SK-N-SH (cell line): ENCODE results near the gene HMMR. TPM values are rescaled to one million over a fixed set of nuclear protein-coding genes. Genes with fewer than 3 reads are reported as not detected.
A peak's percentile ranks its signal among the peaks of the same experiment; 100 is the strongest.

Source experiments
- CTCF ChIA-PET: fragments of 300-600, 350-600 bp; formaldehyde crosslinking; extraction: SDS; loops from one replicate; lab custom pipeline; 2021; lab: Yijun Ruan, JAX
- POLR2A ChIA-PET: fragments of 350-600 bp; sonication (Branson Sonifier 250); formaldehyde crosslinking; extraction: SDS; loops from one replicate; lab custom pipeline; 2020; ENCODE audit warnings: antibody characterized with exemption, inconsistent platforms; lab: Yijun Ruan, JAX
- DNase-seq: peaks from one replicate; pipeline ENCODE4 v3.0.0; 2012
- H2AFZ ChIP-seq: fragments of 200-600 bp; sonication (generic); 2 replicates; pipeline ENCODE4 v1.8.1; 2016; ENCODE audit warnings: antibody characterized with exemption, mild to moderate bottlenecking, low read depth
- H3F3A ChIP-seq: fragments of 200-600 bp; sonication (generic); replicated peaks from 2 replicates; pipeline ENCODE3; 2016; ENCODE audit warnings: antibody characterized with exemption, mild to moderate bottlenecking; ENCODE audit not compliant: insufficient read depth
- H3K27ac ChIP-seq, 2 experiments: fragments of 200-500 bp in 1 of 2; fragments of 200-600 bp in 1 of 2; sonication (Bioruptor generic) in 1 of 2; sonication (generic), shearing (Covaris generic) in 1 of 2; 2 replicates each; pipeline versions ENCODE4 v1.5.1 to v1.6.1; 2014 to 2016; ENCODE audit warnings: low read depth in 2 of 2, inconsistent platforms in 1 of 2, low read length in 1 of 2, mild to moderate bottlenecking in 1 of 2, mixed read lengths in 1 of 2
- H3K27me3 ChIP-seq: fragments of 200-600 bp; sonication (generic), shearing (Covaris generic); 2 replicates; pipeline ENCODE4 v1.6.1; 2016; ENCODE audit warnings: mixed run types; ENCODE audit not compliant: insufficient read depth
- H3K36me3 ChIP-seq, 2 experiments: fragments of 200-500 bp in 1 of 2; fragments of 200-600 bp in 1 of 2; sonication (Bioruptor generic) in 1 of 2; sonication (generic) in 1 of 2; replicated peaks in 1 of 2; 2 replicates each; pipeline versions ENCODE3 to v1.5.1; 2014 to 2016; ENCODE audit warnings: low read length in 1 of 2, mild to moderate bottlenecking in 1 of 2; ENCODE audit not compliant: insufficient read depth in 2 of 2, control insufficient read depth in 1 of 2
- H3K4me1 ChIP-seq, 2 experiments: fragments of 200-500 bp in 1 of 2; fragments of 200-600 bp in 1 of 2; sonication (Bioruptor generic) in 1 of 2; sonication (generic), shearing (Covaris generic) in 1 of 2; 2 replicates each; pipeline versions ENCODE4 v1.5.1 to v1.6.1; 2014 to 2016; ENCODE audit warnings: low read depth in 1 of 2, low read length in 1 of 2, mixed run types in 1 of 2; ENCODE audit not compliant: insufficient read depth in 2 of 2, control insufficient read depth in 1 of 2
- H3K4me2 ChIP-seq: fragments of 200-600 bp; sonication (generic), shearing (Covaris generic); 2 replicates; pipeline ENCODE4 v1.6.1; 2017; ENCODE audit warnings: mixed run types
- H3K4me3 ChIP-seq, 2 experiments: fragments of 200-500 bp in 1 of 2; fragments of 200-600 bp in 1 of 2; sonication (Bioruptor generic) in 1 of 2; sonication (generic), shearing (Covaris generic) in 1 of 2; 2 replicates each; pipeline versions ENCODE4 v1.5.1 to v1.8.1; 2014 to 2016; ENCODE audit warnings: low read depth in 2 of 2, inconsistent platforms in 1 of 2, low read length in 1 of 2, mild to moderate bottlenecking in 1 of 2, mixed read lengths in 1 of 2, moderate library complexity in 1 of 2
- H3K79me2 ChIP-seq: fragments of 200-600 bp; sonication (generic); 2 replicates; pipeline ENCODE4 v1.8.1; 2017; ENCODE audit warnings: mild to moderate bottlenecking; ENCODE audit not compliant: insufficient read depth
- H3K9ac ChIP-seq: fragments of 200-600 bp; sonication (generic); 2 replicates; pipeline ENCODE4 v1.6.1; 2017; ENCODE audit warnings: mixed run types
- H3K9me2 ChIP-seq: fragments of 200-600 bp; sonication (generic); 2 replicates; pipeline ENCODE4 v1.6.1; 2017; ENCODE audit warnings: mixed run types
- H3K9me3 ChIP-seq: fragments of 200-600 bp; sonication (generic); 2 replicates; pipeline ENCODE4 v1.6.1; 2017; ENCODE audit warnings: mixed run types, mild to moderate bottlenecking, moderate library complexity
- H4K20me1 ChIP-seq: fragments of 200-600 bp; sonication (generic); 2 replicates; pipeline ENCODE4 v1.6.1; 2017; ENCODE audit warnings: mild to moderate bottlenecking, mixed run types; ENCODE audit not compliant: insufficient read depth
- CHD2 ChIP-seq: fragments of 150-350 bp; IDR thresholded peaks from 2 replicates; pipeline ENCODE4 v1.6.1; 2018; ENCODE audit warnings: low read length; ENCODE audit not compliant: partially characterized antibody
- EP300 ChIP-seq, 2 experiments: IDR thresholded peaks; 2 replicates each; pipeline versions ENCODE4 v1.4.0 to v1.6.1; 2012; ENCODE audit warnings: borderline replicate concordance in 1 of 2, low read depth in 1 of 2, low read length in 1 of 2
- EZH2phosphoT487 ChIP-seq: fragments of 200-600 bp; sonication (generic); IDR thresholded peaks from 2 replicates; pipeline ENCODE4 v1.6.1; 2017; ENCODE audit warnings: low read depth, mixed run types, mild to moderate bottlenecking, antibody characterized with exemption, moderate library complexity, borderline replicate concordance
- FOXJ3 ChIP-seq: sonication (generic); formaldehyde crosslinking; IDR thresholded peaks from 2 replicates; pipeline ENCODE4 v1.5.1; 2020; ENCODE audit warnings: mild to moderate bottlenecking, missing genetic modification reagents
- FOXM1 ChIP-seq: IDR thresholded peaks from 2 replicates; pipeline ENCODE4 v1.4.0; 2012; ENCODE audit warnings: low read depth, mild to moderate bottlenecking
- GABPA ChIP-seq: IDR thresholded peaks from 2 replicates; pipeline ENCODE4 v1.4.0; 2012; ENCODE audit warnings: low read depth, mild to moderate bottlenecking
- MXI1 ChIP-seq: IDR thresholded peaks from 2 replicates; pipeline ENCODE4 v1.6.1; 2012; ENCODE audit warnings: mild to moderate bottlenecking, low read depth, low read length, improper control_type of control experiment
- POLR2AphosphoS5 ChIP-seq: IDR thresholded peaks from 2 replicates; pipeline ENCODE4 v1.6.1; 2012; ENCODE audit warnings: low read depth, low read length
- RAD21 ChIP-seq: IDR thresholded peaks from 2 replicates; pipeline ENCODE4 v1.6.1; 2012; ENCODE audit warnings: mild to moderate bottlenecking, low read length
- RCOR1 ChIP-seq: fragments of 150-350 bp; IDR thresholded peaks from 2 replicates; pipeline ENCODE4 v1.6.1; 2017; ENCODE audit warnings: antibody characterized with exemption, low read length
- RFX5 ChIP-seq: IDR thresholded peaks from 2 replicates; pipeline ENCODE4 v1.6.1; 2012; ENCODE audit warnings: mild to moderate bottlenecking, improper control_type of control experiment, low read length
- SIN3A ChIP-seq: IDR thresholded peaks from 2 replicates; pipeline ENCODE4 v1.6.1; 2012; ENCODE audit warnings: low read depth, mild to moderate bottlenecking, low read length, moderate library complexity, borderline replicate concordance
- TAF1 ChIP-seq: IDR thresholded peaks from 2 replicates; pipeline ENCODE4 v1.6.1; 2012; ENCODE audit warnings: low read depth, mild to moderate bottlenecking, low read length, moderate library complexity, borderline replicate concordance
- TEAD4 ChIP-seq: IDR thresholded peaks from 2 replicates; pipeline ENCODE4 v1.4.0; 2012; ENCODE audit warnings: mild to moderate bottlenecking, borderline replicate concordance; ENCODE audit not compliant: insufficient read depth
- YY1 ChIP-seq: IDR thresholded peaks from 2 replicates; pipeline ENCODE4 v1.4.0; 2012; ENCODE audit warnings: low read depth, mild to moderate bottlenecking
- WGBS: methylation state at CpG from one replicate; pipeline ENCODE4 v1.1.6; 2017; ENCODE audit warnings: low lambda C conversion rate; 5-methylcytosine and 5-hydroxymethylcytosine counted together
- polyA plus RNA-seq, 3 experiments: library from polyadenylated mRNA; depleted of rRNA; stranded (reverse); fragments of >200 nt; gene quantifications; 2 replicates each; pipeline ENCODE4 v1.2.3, GENCODE V29; 2012
- TF ChIP-seq, protein P1 (sequence below): IDR thresholded peaks from 2 replicates; pipeline ENCODE4 v1.6.1; 2012; ENCODE audit warnings: mild to moderate bottlenecking, low read depth, low read length, moderate library complexity
- TF ChIP-seq, protein P2 (sequence below): IDR thresholded peaks from 2 replicates; pipeline ENCODE4 v1.4.0; 2012; ENCODE audit warnings: low read depth
- TF ChIP-seq, protein P3 (sequence below): fragments of 150-350 bp; IDR thresholded peaks from 2 replicates; pipeline ENCODE4 v1.6.1; 2016; ENCODE audit warnings: mild to moderate bottlenecking, low read depth, low read length
- TF ChIP-seq, protein P4 (sequence below): fragments of 200-600 bp; sonication (generic); IDR thresholded peaks from 2 replicates; pipeline ENCODE4 v1.6.1; 2017; ENCODE audit warnings: antibody characterized with exemption, mild to moderate bottlenecking, moderate library complexity
- TF ChIP-seq, protein P5 (sequence below): IDR thresholded peaks from 2 replicates; pipeline ENCODE4; 2012

HMMR gene
- polyA plus RNA-seq, 1 of the 3 experiments (the other 2 are of a cell fraction): 7.7 TPM

DNA sequence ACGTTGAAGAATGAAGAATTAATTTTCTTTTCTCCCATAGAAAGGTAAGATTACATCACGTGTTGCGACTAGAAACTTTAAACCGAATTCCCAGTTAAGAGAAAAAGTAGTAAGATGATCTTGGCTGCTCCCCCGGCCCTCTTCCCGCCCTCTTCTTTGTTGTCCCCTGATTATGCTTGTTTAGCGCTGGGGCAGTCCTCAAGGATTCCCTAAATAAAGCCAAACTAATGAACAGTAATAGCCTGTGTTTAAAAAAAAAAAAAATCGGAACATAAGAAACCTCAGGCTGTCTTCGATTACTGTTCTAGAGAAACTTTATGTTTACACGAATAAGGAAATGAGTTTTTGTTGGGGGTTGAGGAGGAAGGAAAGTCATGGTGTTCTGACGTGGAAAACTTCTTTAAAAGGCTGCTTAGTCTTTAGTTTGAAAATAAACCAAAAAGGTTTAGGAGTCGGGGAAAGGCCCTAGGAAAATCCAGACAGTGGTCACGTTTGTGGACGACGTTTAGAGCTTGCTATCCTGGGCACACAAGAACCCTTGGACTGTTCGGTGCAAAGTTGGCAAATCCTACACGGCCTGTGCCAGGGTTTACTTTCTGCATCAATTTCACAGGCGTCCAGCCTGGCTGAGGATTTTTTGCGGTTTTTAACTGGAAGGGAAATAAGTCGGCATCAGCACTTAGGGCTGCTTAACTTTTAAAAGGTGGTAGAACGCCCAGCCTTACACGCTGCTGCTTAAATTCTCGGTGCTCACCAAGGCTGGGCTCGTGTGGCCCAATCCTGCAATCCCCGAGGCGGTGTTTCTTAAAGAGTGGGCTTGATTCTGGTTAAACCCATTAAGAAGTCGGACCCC lies 43.9 kb downstream of the HMMR start (continued):
- TF ChIP-seq, protein P1, sequence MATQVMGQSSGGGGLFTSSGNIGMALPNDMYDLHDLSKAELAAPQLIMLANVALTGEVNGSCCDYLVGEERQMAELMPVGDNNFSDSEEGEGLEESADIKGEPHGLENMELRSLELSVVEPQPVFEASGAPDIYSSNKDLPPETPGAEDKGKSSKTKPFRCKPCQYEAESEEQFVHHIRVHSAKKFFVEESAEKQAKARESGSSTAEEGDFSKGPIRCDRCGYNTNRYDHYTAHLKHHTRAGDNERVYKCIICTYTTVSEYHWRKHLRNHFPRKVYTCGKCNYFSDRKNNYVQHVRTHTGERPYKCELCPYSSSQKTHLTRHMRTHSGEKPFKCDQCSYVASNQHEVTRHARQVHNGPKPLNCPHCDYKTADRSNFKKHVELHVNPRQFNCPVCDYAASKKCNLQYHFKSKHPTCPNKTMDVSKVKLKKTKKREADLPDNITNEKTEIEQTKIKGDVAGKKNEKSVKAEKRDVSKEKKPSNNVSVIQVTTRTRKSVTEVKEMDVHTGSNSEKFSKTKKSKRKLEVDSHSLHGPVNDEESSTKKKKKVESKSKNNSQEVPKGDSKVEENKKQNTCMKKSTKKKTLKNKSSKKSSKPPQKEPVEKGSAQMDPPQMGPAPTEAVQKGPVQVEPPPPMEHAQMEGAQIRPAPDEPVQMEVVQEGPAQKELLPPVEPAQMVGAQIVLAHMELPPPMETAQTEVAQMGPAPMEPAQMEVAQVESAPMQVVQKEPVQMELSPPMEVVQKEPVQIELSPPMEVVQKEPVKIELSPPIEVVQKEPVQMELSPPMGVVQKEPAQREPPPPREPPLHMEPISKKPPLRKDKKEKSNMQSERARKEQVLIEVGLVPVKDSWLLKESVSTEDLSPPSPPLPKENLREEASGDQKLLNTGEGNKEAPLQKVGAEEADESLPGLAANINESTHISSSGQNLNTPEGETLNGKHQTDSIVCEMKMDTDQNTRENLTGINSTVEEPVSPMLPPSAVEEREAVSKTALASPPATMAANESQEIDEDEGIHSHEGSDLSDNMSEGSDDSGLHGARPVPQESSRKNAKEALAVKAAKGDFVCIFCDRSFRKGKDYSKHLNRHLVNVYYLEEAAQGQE: no peak; the same call in 1 of the 2 replicates
- no peak for TF ChIP-seq EZH2phosphoT487
- no peak for TF ChIP-seq FOXM1
- TF ChIP-seq, protein P2, sequence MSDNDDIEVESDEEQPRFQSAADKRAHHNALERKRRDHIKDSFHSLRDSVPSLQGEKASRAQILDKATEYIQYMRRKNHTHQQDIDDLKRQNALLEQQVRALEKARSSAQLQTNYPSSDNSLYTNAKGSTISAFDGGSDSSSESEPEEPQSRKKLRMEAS: 0 out of 2 replicates have a peak, but pooled peaks have one; percentile 22
- TF ChIP-seq TAF1: 0 out of 2 replicates have a peak, but pooled peaks have one; percentile 7
- no peak for TF ChIP-seq RFX5
- peak; percentile 49; the same call in 1 of the 2 replicates for TF ChIP-seq POLR2AphosphoS5
- TF ChIP-seq TEAD4: no peak
- TF ChIP-seq RAD21: no peak
- TF ChIP-seq SIN3A: no peak

DNA sequence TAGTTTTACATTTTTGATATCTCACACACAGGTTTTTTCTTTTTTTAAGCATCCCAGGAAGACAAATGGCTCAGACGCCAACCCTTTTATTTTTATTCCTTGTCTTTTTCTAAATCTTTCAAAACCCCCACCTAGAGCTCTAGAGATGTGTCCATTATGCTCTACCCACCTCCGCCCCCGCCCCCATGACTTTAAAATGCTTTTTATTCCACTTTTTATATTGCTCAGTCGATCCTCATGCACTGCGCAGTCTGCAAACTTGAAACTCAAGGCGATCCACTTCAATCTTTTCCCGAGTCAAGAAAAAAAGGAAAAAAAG lies 44.6 kb downstream of the HMMR start:
- Histone ChIP-seq H3K4me1 (peaks cover 17 to 25% of the 10 kb centered on the region in 2 experiments), H4K20me1 (peaks cover 40% of the 10 kb centered on the region), H3K4me2 (peak overlapping the region; percentile 87), H3K36me3 (peaks cover 0 to 2% of the 10 kb centered on the region in 2 experiments), H3K27ac (peak overlapping the region; percentile 92 to 95), H3K27me3 (no peaks in the 10 kb centered on the region), H3K9me3 (no peaks in the 10 kb centered on the region), H3K9ac (peak overlapping the region; percentile 87), H2AFZ (peak overlapping the region; percentile 97), H3K9me2 (no peaks in the 10 kb centered on the region), H3K79me2 (peaks cover 55% of the 10 kb centered on the region), H3K4me3 (peak overlapping the region; percentile 70 to 86), H3F3A (peaks cover 13% of the 10 kb centered on the region)
- ChIA-PET POLR2A (interaction anchor here (0.7 to 2.1 kb wide), 4 partner anchors 44 to 84 kb away, joined by 3 to 11 read pairs (median 3); partner anchors contain the start of genes CCNG1, HMMR and NUDCD2), CTCF (interaction anchor here (0.6 to 1.4 kb wide), 6 partner anchors 11 to 1786 kb away, joined by 3 to 6 read pairs (median 4); no protein-coding TSS in a partner anchor)
- WGBS: 2% methylated on average over 7 of the region's 7 CpGs
- no peak for DNase-seq
- no peak for TF ChIP-seq EP300 (IDR thresholded peaks at IDR 0.05; ENCODE audit: borderline replicate concordance in 1 of 2, low read depth in 1 of 2, low read length in 1 of 2)
- TF ChIP-seq CHD2: no peak
- no peak for TF ChIP-seq RCOR1
- no peak for TF ChIP-seq FOXJ3
- TF ChIP-seq TAF1: no peak
- TF ChIP-seq, protein P3, sequence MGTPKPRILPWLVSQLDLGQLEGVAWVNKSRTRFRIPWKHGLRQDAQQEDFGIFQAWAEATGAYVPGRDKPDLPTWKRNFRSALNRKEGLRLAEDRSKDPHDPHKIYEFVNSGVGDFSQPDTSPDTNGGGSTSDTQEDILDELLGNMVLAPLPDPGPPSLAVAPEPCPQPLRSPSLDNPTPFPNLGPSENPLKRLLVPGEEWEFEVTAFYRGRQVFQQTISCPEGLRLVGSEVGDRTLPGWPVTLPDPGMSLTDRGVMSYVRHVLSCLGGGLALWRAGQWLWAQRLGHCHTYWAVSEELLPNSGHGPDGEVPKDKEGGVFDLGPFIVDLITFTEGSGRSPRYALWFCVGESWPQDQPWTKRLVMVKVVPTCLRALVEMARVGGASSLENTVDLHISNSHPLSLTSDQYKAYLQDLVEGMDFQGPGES: no peak
- TF ChIP-seq, protein P4, sequence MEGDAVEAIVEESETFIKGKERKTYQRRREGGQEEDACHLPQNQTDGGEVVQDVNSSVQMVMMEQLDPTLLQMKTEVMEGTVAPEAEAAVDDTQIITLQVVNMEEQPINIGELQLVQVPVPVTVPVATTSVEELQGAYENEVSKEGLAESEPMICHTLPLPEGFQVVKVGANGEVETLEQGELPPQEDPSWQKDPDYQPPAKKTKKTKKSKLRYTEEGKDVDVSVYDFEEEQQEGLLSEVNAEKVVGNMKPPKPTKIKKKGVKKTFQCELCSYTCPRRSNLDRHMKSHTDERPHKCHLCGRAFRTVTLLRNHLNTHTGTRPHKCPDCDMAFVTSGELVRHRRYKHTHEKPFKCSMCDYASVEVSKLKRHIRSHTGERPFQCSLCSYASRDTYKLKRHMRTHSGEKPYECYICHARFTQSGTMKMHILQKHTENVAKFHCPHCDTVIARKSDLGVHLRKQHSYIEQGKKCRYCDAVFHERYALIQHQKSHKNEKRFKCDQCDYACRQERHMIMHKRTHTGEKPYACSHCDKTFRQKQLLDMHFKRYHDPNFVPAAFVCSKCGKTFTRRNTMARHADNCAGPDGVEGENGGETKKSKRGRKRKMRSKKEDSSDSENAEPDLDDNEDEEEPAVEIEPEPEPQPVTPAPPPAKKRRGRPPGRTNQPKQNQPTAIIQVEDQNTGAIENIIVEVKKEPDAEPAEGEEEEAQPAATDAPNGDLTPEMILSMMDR: no peak
- no peak for TF ChIP-seq GABPA
- TF ChIP-seq, protein P5, sequence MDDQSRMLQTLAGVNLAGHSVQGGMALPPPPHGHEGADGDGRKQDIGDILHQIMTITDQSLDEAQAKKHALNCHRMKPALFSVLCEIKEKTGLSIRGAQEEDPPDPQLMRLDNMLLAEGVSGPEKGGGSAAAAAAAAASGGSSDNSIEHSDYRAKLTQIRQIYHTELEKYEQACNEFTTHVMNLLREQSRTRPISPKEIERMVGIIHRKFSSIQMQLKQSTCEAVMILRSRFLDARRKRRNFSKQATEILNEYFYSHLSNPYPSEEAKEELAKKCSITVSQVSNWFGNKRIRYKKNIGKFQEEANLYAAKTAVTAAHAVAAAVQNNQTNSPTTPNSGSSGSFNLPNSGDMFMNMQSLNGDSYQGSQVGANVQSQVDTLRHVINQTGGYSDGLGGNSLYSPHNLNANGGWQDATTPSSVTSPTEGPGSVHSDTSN: no peak
- no peak for TF ChIP-seq YY1
- no peak for TF ChIP-seq MXI1
- no peak for TF ChIP-seq RAD21
